Mesothelial cell of epicardium (in vitro differentiated cells): ENCODE measurements around the gene GBX2. TPM values are rescaled to one million over a fixed set of nuclear protein-coding genes. Genes with fewer than 3 reads are reported as not detected.
A peak's percentile ranks its signal among the peaks of the same experiment; 100 is the strongest.

Source experiments
- DNase-seq, 2 experiments: peaks; one replicate each; pipeline ENCODE4 v3.0.0; 2021; ENCODE audit warnings: low spot score in 2 of 2; ENCODE audit not compliant: unreplicated experiment in 2 of 2
- H3K27ac Mint-ChIP-seq: 2 replicates; pipeline ENCODE4 v1.8.0; 2021; ENCODE audit warnings: mixed read lengths
- H3K27me3 Mint-ChIP-seq: 2 replicates; pipeline ENCODE4 v1.8.0; 2021; ENCODE audit warnings: low read depth, mixed read lengths
- H3K36me3 Mint-ChIP-seq: 2 replicates; pipeline ENCODE4 v1.8.0; 2021; ENCODE audit warnings: mixed read lengths
- H3K4me1 Mint-ChIP-seq: 2 replicates; pipeline ENCODE4 v1.8.0; 2021; ENCODE audit warnings: mixed read lengths
- H3K4me3 Mint-ChIP-seq: 2 replicates; pipeline ENCODE4 v1.8.0; 2021; ENCODE audit warnings: mild to moderate bottlenecking, moderate library complexity, mixed read lengths
- H3K9me3 Mint-ChIP-seq: 2 replicates; pipeline ENCODE4 v1.8.0; 2021; ENCODE audit warnings: mixed read lengths
- CTCF ChIP-seq: fragments of 200-600 bp; sonication (generic); IDR thresholded peaks from one replicate; pipeline ENCODE4 v1.5.0; 2021; ENCODE audit warnings: antibody characterized with exemption; ENCODE audit not compliant: unreplicated experiment
- total RNA-seq: library from RNA; stranded (reverse); gene quantifications from 3 replicates; pipeline ENCODE4 v1.2.1, GENCODE V29; 2021

GBX2 gene
- 0.40 to 1.1 TPM (median 0.79 TPM) in 3 replicates for total RNA-seq

- peaks cover 39% of the 10 kb centered on the region for H3K4me1 Mint-ChIP-seq
- H3K9me3 Mint-ChIP-seq, result no peaks in the 10 kb centered on the region
- H3K36me3 Mint-ChIP-seq, result no peaks in the 10 kb centered on the region
- no peak for TF ChIP-seq CTCF
- no peak within 1 kb of the TSS for H3K27ac Mint-ChIP-seq
- peak in 1 of 2 experiments; percentile 73 for DNase-seq
- peaks cover 84% of the 10 kb centered on the region for H3K27me3 Mint-ChIP-seq
- peak within 1 kb of the TSS; percentile 61 for H3K4me3 Mint-ChIP-seq
Measured at GRCh38 chr2:236168110-236169080, at the start of gene GBX2. GBX2 (minus strand) TSS chr2:236168386; CDS start chr2:236167971, 415 bp downstream.

DNA sequence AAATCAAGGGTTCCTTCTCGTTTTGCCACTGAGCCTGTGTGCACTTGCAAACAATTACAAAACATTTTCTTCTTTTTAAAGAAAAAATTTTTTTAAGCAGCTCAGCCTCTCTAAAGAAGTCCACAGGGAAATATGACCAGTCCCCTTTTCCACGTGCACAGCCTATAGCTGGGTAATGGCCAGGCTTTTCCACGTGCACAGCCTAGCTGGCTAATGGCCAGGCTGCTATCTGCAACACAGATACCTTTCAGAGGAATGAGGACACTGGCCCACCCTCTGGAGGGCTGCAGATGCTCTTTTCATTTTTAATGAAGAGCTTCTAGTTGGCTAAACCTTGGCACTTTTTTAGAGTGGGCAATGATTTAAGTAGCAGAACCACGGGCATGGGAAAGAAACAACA, 49.7 kb upstream of the GBX2 start:
- Mint-ChIP-seq H3K4me3 (no peak overlapping the region), H3K9me3 (no peaks in the 10 kb centered on the region)
- DNase-seq, result no peak

GRCh38 chr2:236216711-236217110, 48.5 kb upstream of the GBX2 start:
- no peaks in the 10 kb centered on the region for H3K9me3 Mint-ChIP-seq
- H3K36me3 Mint-ChIP-seq, result no peaks in the 10 kb centered on the region
- no peaks in the 10 kb centered on the region for H3K4me1 Mint-ChIP-seq
- TF ChIP-seq CTCF, result no peak
- no peak overlapping the region for H3K4me3 Mint-ChIP-seq
- H3K27ac Mint-ChIP-seq, result no peak overlapping the region
- DNase-seq, result no peak
- peaks cover 24% of the 10 kb centered on the region for H3K27me3 Mint-ChIP-seq

More for the DNA sequence above, 49.7 kb upstream of the GBX2 start:
- peaks cover 26% of the 10 kb centered on the region for H3K27me3 Mint-ChIP-seq
- TF ChIP-seq CTCF, result no peak
- H3K36me3 Mint-ChIP-seq, result no peaks in the 10 kb centered on the region
- H3K27ac Mint-ChIP-seq, result no peak overlapping the region
- H3K4me1 Mint-ChIP-seq, result no peaks in the 10 kb centered on the region

- DNase-seq, result no peak
- no peak for TF ChIP-seq CTCF
- H3K27ac Mint-ChIP-seq, result no peak overlapping the region
Measured at GRCh38 chr2:236215761-236216333, 47.7 kb upstream of the GBX2 start.

DNA sequence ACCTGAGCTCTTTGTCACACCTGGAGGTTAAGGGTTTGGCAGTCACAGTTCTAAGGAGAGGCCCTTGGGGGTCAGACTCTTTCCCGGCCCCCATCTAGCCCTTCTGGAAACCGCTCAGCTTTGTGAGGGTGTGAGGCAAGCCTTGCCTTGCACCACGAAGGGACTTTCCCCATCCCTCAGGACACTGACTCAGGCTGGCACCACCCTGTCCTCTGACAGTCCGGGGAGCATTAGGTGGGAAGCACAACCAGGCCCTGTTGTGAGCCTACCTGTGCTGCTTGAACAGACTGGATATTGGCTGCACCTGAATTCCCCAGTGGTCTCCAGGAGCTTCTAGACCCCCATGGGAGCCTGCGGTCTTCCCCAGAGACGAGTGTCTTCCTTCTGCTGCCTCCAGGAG, 47.0 kb upstream of the GBX2 start:
- no peaks in the 10 kb centered on the region for H3K36me3 Mint-ChIP-seq
- H3K4me1 Mint-ChIP-seq, result no peaks in the 10 kb centered on the region
- peaks cover 22% of the 10 kb centered on the region for H3K27me3 Mint-ChIP-seq
- DNase-seq, result no peak
- no peak for TF ChIP-seq CTCF
- no peak overlapping the region for H3K27ac Mint-ChIP-seq
- H3K4me3 Mint-ChIP-seq, result no peak overlapping the region
- no peaks in the 10 kb centered on the region for H3K9me3 Mint-ChIP-seq

More at GRCh38 chr2:236215761-236216333, 47.7 kb upstream of the GBX2 start:
- Mint-ChIP-seq H3K4me1 (no peaks in the 10 kb centered on the region), H3K27me3 (peaks cover 24% of the 10 kb centered on the region), H3K36me3 (no peaks in the 10 kb centered on the region), H3K9me3 (no peaks in the 10 kb centered on the region), H3K4me3 (no peak overlapping the region)
